PFSK-1 (cell line): ENCODE results near the gene TMEM184B.

Experiments used
- FOXP2 ChIP-seq: optimal IDR thresholded peaks from 2 replicates; pipeline ENCODE3; 2011; ENCODE audit warnings: borderline replicate concordance, control low read depth, inconsistent platforms; ENCODE audit not compliant: insufficient read depth; ENCODE audit errors: extremely low read length, extremely low read depth
- POLR2AphosphoS5 ChIP-seq: IDR thresholded peaks from 2 replicates; pipeline ENCODE4 v1.6.1; 2012; ENCODE audit warnings: low read depth, mild to moderate bottlenecking, control low read depth, low read length, moderate library complexity
- REST ChIP-seq, 2 experiments: IDR thresholded peaks; 2 replicates each; pipeline versions ENCODE4 v1.6.1 to v1.8.0; 2011 to 2012; ENCODE audit warnings: low read depth in 2 of 2, low read length in 2 of 2, control low read depth in 1 of 2, inconsistent platforms in 1 of 2, mild to moderate bottlenecking in 1 of 2, moderate library complexity in 1 of 2; ENCODE audit not compliant: insufficient read depth in 1 of 2
- SIN3A ChIP-seq: IDR thresholded peaks from 2 replicates; pipeline ENCODE4 v1.6.1; 2012; ENCODE audit warnings: mild to moderate bottlenecking, low read length, moderate library complexity, borderline replicate concordance; ENCODE audit not compliant: insufficient read depth
- TAF1 ChIP-seq: IDR thresholded peaks from 2 replicates; pipeline ENCODE4 v1.6.1; 2012; ENCODE audit warnings: low read length, control low read depth, borderline replicate concordance; ENCODE audit not compliant: insufficient read depth

The TMEM184B gene

GRCh38 chr22:38235240-38235850, 37.5 kb downstream of the TMEM184B start:
- TF ChIP-seq TAF1 (no peak), REST (IDR thresholded peaks at IDR 0.05; ENCODE audit: insufficient read depth in 1 of 2, low read depth in 2 of 2, low read length in 2 of 2) (no peak)

GRCh38 chr22:38233427-38233826, 39.4 kb downstream of the TMEM184B start:
- TF ChIP-seq FOXP2 (no peak), POLR2AphosphoS5 (no peak), TAF1 (no peak), REST (IDR thresholded peaks at IDR 0.05; ENCODE audit: insufficient read depth in 1 of 2, low read depth in 2 of 2, low read length in 2 of 2) (no peak), SIN3A (no peak)

- TF ChIP-seq TAF1 (no peak), FOXP2 (no peak), REST (IDR thresholded peaks at IDR 0.05; ENCODE audit: insufficient read depth in 1 of 2, low read depth in 2 of 2, low read length in 2 of 2) (no peak), SIN3A (no peak), POLR2AphosphoS5 (no peak)
These were observed 40.6 kb downstream of the TMEM184B start for GRCh38 chr22:38232196-38232595.

GRCh38 chr22:38230916-38231315, 41.9 kb downstream of the TMEM184B start:
- TF ChIP-seq FOXP2 = no peak
- no peak for TF ChIP-seq TAF1
- no peak for TF ChIP-seq SIN3A
- TF ChIP-seq POLR2AphosphoS5 = no peak
- no peak for TF ChIP-seq REST (IDR thresholded peaks at IDR 0.05; ENCODE audit: insufficient read depth in 1 of 2, low read depth in 2 of 2, low read length in 2 of 2)

GRCh38 chr22:38230108-38230825, 42.5 kb downstream of the TMEM184B start:
- no peak for TF ChIP-seq TAF1
- TF ChIP-seq SIN3A = no peak
- no peak for TF ChIP-seq FOXP2
- no peak for TF ChIP-seq POLR2AphosphoS5
- TF ChIP-seq REST (IDR thresholded peaks at IDR 0.05; ENCODE audit: insufficient read depth in 1 of 2, low read depth in 2 of 2, low read length in 2 of 2) = no peak
